Stimulated activated naive CD8-positive, alpha-beta T cell treated with anti-CD3 and anti-CD28 coated beads, Interleukin-15, amount 100 ng/mL, for 72 hours (primary cell): ENCODE results near the gene CCNY.

Experiments
- ATAC-seq: fragments of 150-1000 bp; cut with Tn5 transposase; 2 replicates; pipeline ENCODE4 v1.10.0; 2021; ENCODE audit warnings: mild to moderate bottlenecking, moderate library complexity
- DNase-seq, 2 donors: peaks; one replicate each; pipeline ENCODE4 v3.0.0; 2021 to 2022
- H3K27ac Mint-ChIP-seq, 2 donors: one replicate each; pipeline ENCODE4 v1.8.0; 2022; ENCODE audit warnings: mild to moderate bottlenecking in 2 of 2, mixed read lengths in 2 of 2, moderate library complexity in 2 of 2
- H3K27me3 Mint-ChIP-seq: one replicate; pipeline ENCODE4 v1.8.0; 2022; ENCODE audit warnings: mixed read lengths
- H3K4me1 Mint-ChIP-seq: one replicate; pipeline ENCODE4 v1.8.0; 2022; ENCODE audit warnings: mild to moderate bottlenecking, mixed read lengths
- H3K4me3 Mint-ChIP-seq, 2 donors: one replicate each; pipeline ENCODE4 v1.8.0; 2022; ENCODE audit warnings: mild to moderate bottlenecking in 2 of 2, mixed read lengths in 2 of 2, moderate library complexity in 1 of 2
- H3K9me3 Mint-ChIP-seq, 2 donors: one replicate each; pipeline ENCODE4 v1.8.0; 2022; ENCODE audit warnings: mixed read lengths in 2 of 2

The CCNY gene

DNA sequence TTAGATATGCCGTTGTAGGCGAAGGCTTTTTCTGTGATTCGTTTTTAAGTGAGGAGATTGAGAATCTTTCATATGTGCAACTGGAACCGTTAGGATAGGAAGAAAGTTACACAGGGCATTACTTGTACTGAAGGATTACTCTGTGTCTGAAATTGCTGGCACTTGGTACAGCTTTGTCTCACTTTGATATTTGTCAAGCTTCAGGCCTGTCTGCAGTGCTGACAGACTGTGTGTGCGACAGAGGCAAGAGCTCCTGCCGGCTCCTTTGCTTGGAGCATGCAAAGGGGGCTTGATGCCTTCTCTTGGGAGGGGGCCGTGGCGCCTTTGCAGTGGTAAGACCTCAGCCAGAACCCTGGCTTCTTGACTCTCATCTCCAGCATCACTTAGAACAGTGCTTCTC lies 45.8 kb downstream of the CCNY start:
- H3K27me3 Mint-ChIP-seq, result no peaks in the 10 kb centered on the region
- no peak overlapping the region for H3K4me3 Mint-ChIP-seq
- H3K27ac Mint-ChIP-seq, result no peak overlapping the region
- ATAC-seq (no peak), DNase-seq (no peak)
- peaks cover 65% of the 10 kb centered on the region for H3K4me1 Mint-ChIP-seq
- no peaks in the 10 kb centered on the region for H3K9me3 Mint-ChIP-seq

DNA sequence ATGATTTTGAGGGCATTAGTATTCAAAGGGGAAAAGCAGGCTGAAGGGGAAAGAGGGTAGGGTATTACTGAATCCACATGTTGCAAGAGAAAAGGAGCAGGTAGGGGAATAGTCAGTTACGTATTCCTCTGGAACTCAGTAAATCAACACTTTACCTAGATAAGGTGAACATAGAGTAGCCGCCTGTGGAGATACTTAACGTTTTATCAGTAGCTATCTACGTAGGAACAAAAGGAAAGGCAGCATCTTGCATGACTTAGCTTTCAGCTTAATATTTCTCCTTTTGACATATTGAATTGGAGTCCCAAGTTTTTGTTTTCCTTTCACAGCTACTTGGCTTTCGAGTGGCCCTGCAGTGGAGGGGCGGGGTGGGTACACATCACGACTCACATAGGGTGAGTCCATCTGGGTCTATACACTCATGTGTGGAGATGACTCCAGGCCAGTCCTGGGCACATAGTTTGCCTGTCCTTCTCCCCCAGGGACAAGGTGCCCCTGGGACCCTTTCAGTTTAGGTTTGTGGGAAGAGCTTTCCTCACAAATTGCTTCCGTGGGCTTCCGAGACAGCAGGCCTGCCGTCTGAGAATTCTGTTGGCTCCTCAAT lies 48.1 kb downstream of the CCNY start:
- H3K4me3 Mint-ChIP-seq, result no peak overlapping the region
- H3K9me3 Mint-ChIP-seq, result no peaks in the 10 kb centered on the region
- DNase-seq (no peak), ATAC-seq (no peak)
- H3K27ac Mint-ChIP-seq, result no peak overlapping the region
- H3K4me1 Mint-ChIP-seq, result peaks cover 58% of the 10 kb centered on the region
- H3K27me3 Mint-ChIP-seq, result no peaks in the 10 kb centered on the region

DNA sequence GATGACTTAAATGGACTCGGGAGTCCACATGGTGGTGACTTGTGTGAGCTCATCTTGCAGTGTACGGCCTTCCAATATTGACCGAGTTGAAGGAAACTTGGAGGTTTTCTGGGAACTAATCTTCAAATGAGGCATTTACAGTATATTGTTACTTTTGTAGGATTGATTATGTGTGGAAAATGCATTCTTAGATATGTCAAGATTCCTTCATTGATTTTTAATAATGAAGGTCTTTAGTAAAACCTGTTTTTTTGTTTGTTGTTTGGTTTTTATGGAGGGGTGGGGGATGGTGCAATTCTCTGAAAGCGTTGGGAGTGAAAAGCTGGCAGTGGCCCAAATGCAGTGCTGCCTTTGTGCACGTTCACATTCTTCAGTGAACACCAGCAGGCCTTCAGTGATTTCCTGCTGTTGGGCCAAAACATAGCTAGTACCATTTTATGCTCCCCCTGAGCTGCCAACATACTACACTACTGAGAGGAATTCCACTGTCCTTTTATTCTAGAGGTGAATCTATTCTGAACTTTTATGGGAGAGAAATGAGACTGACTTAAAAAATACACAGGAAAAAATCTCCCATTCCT lies 50.4 kb downstream of the CCNY start:
- H3K27ac Mint-ChIP-seq, result peak overlapping the region in 1 of 2 donors; percentile 54
- H3K27me3 Mint-ChIP-seq, result no peaks in the 10 kb centered on the region
- H3K4me1 Mint-ChIP-seq, result peaks cover 49% of the 10 kb centered on the region
- DNase-seq (no peak), ATAC-seq (no peak)
- no peak overlapping the region for H3K4me3 Mint-ChIP-seq
- peaks cover 15 to 17% of the 10 kb centered on the region in 2 donors for H3K9me3 Mint-ChIP-seq

DNA sequence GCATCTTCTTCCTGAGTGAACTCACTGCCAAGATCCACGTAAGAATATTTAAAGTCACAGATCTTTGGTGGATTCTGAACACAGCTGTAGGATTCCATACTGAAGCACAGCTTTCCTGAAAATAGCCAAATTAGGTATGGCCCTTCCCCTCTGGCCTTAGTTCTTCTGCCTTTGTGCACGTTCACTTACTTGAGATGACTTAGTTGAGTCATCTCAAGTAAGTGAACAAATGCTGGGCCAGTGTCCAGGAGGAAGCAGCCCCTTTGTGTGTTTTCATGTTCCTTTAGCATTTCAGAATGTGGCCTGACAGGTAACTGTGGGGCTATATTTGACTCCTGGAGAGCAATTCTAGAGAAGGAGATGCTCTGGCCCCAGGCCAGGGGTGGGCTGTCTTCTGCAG lies 51.5 kb downstream of the CCNY start:
- no peak overlapping the region for H3K4me3 Mint-ChIP-seq
- H3K27ac Mint-ChIP-seq, result no peak overlapping the region
- peaks cover 60% of the 10 kb centered on the region for H3K4me1 Mint-ChIP-seq
- H3K27me3 Mint-ChIP-seq, result no peaks in the 10 kb centered on the region
- peaks cover 17 to 19% of the 10 kb centered on the region in 2 donors for H3K9me3 Mint-ChIP-seq
- ATAC-seq (no peak), DNase-seq (no peak)

DNA sequence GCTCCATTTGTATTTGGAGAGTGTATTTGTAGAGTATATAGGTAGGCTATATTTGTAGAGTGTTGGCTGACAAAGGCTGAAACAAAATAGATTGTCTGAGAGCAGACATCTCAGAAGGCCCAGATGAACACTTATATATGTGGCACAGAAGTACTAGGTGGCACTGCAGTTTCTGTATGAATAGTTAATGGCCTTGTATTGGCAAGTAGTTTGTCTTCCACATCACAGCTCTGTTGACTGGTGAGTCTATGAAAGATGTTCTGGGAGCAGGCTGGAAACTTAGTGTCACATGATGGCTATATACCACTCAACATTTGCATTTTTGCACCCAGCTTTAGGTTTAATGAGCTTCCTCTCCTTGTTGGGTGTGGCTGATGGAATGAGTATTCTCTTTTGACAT lies 51.9 kb downstream of the CCNY start:
- ATAC-seq (peak; percentile 42), DNase-seq (no peak)
- peaks cover 17 to 19% of the 10 kb centered on the region in 2 donors for H3K9me3 Mint-ChIP-seq
- no peak overlapping the region for H3K27ac Mint-ChIP-seq
- no peak overlapping the region for H3K4me3 Mint-ChIP-seq
- peaks cover 64% of the 10 kb centered on the region for H3K4me1 Mint-ChIP-seq
- H3K27me3 Mint-ChIP-seq, result no peaks in the 10 kb centered on the region

DNA sequence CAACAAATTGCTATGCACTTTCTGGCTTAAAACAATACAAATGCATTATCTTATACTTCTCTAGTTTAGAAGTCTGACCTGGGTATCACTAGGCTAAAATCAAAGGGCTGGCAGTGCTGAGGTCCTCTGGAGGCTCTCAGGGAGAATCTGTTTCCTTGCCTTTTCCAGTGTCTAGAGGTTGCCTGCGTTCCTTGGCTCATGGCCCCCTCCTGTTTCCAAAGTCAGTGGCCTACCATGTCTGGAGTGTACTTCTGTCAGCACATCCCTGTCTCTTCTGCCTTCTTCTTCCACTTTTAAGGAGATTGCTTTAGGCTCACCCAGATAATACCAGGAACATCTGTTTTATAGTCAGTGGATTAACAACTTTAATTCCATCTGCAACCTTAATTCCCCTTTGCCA lies 52.4 kb downstream of the CCNY start:
- DNase-seq, result no peak
- Mint-ChIP-seq H3K27ac (no peak overlapping the region), H3K9me3 (peaks cover 17 to 19% of the 10 kb centered on the region in 2 donors), H3K4me3 (no peak overlapping the region), H3K27me3 (no peaks in the 10 kb centered on the region), H3K4me1 (peaks cover 68% of the 10 kb centered on the region)
- no peak for ATAC-seq

DNA sequence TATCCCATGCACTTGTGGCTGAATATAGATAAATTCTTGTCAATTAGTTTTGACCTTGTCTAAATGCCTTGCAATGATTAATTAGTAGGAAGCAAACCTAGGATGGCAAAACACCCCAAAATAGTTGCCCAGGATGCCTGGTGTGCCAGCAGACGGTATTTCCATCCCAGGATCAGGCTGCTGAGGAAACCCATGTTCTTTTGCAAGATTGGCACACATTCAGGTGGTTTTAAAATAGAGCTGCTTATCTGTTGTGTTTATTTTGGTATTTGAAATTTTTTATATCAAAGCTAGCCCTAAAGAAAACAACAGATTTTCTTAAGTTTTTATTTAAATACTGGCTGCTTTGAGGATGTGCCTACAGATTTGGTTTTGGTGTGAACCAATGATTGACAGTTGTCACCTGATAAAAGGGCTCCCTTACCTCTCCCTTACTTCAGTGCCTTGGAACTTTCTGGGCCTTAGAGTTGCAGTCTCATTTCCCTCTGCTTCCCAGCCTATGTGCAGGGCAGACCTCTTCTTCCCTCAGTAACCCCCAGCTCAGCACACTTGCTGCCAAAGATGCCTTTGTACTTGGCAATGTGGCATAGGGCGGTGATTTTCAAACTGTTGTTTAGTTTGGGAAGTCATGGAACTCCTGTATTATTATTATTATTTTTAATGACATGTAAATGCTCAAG lies 54.0 kb downstream of the CCNY start:
- Mint-ChIP-seq H3K4me1 (peaks cover 68% of the 10 kb centered on the region), H3K27ac (no peak overlapping the region), H3K9me3 (peaks cover 17 to 19% of the 10 kb centered on the region in 2 donors)

DNA sequence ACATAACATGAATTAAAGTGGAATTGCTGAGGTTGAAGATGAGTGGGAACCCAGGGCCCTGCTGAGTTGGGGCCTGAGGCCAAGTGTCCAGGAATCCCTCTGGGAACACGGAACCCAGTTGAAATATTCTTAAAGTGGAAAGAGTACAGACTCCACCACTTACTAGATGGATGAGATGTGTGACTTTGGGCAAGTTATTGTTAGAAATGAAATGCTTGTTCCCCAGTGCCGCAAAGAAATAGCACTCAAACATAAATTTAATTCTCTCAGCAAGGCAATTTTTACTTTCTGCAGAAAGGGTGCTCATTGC lies 54.5 kb downstream of the CCNY start:
- no peak overlapping the region for H3K27ac Mint-ChIP-seq
- H3K9me3 Mint-ChIP-seq, result peaks cover 17 to 19% of the 10 kb centered on the region in 2 donors
- ATAC-seq, result no peak
- no peaks in the 10 kb centered on the region for H3K27me3 Mint-ChIP-seq
- DNase-seq, result no peak
- no peak overlapping the region for H3K4me3 Mint-ChIP-seq
- H3K4me1 Mint-ChIP-seq, result peaks cover 69% of the 10 kb centered on the region

More for the DNA sequence above, 54.0 kb downstream of the CCNY start:
- ATAC-seq, result no peak
- Mint-ChIP-seq H3K27me3 (no peaks in the 10 kb centered on the region), H3K4me3 (no peak overlapping the region)
- no peak for DNase-seq

DNA sequence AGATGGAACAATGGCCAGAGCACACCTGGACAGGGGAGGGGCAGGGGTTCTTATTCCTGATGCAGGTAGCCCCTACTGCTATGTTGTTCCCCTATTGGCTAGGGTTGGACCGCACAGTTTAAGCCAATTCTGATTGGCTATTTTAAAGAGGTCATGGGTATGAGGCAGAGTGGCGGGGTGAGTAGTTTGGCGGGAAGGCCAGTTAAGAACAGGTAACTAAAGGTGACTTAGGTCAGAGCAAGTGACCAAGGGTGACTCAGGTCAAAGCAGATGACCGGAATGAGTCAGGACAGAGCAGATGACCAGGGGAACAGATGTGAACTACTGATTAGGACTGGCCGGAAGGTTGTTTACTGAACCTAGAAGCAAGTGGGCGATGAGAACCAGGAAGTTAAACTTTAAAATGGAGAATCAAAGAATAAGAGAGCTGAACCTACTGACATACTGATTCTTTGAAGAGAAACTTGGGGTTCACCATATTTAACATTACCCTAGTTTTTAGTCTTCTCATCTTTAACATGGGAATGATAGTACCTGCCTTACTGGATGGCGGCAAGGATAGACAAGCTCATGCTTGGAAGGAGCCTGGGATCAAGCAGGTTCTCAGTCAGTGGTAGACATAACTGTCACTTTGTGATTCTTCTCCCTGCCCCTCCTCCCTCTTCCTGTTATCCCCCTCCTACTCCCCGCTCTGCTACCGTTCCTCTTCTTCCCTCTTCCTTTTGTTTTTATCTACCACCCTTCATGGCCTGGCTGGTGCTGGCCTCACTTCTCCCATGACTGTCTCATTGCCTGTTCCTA lies 55.0 kb downstream of the CCNY start:
- DNase-seq (no peak), ATAC-seq (no peak)
- no peak overlapping the region for H3K27ac Mint-ChIP-seq
- H3K4me3 Mint-ChIP-seq, result no peak overlapping the region
- H3K4me1 Mint-ChIP-seq, result peaks cover 69% of the 10 kb centered on the region
- no peaks in the 10 kb centered on the region for H3K27me3 Mint-ChIP-seq
- peaks cover 17 to 19% of the 10 kb centered on the region in 2 donors for H3K9me3 Mint-ChIP-seq

DNA sequence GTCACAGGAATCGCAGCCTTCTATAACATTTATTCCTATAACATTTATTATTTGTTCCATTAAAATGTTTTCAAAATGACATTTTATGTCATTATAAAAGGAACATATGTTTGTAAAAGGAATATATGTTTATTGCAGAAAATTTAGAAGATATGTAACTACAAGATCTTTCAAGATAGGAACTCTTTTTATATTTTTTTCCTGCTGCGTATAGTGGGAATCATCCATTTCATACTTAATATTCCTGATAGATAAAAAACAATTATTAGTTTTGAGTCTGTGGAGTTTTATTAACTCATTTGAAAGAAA lies 55.6 kb downstream of the CCNY start:
- ATAC-seq (no peak), DNase-seq (no peak)
- peaks cover 17 to 19% of the 10 kb centered on the region in 2 donors for H3K9me3 Mint-ChIP-seq
- H3K4me1 Mint-ChIP-seq, result peaks cover 69% of the 10 kb centered on the region
- no peak overlapping the region for H3K4me3 Mint-ChIP-seq
- no peak overlapping the region for H3K27ac Mint-ChIP-seq
- H3K27me3 Mint-ChIP-seq, result no peaks in the 10 kb centered on the region

DNA sequence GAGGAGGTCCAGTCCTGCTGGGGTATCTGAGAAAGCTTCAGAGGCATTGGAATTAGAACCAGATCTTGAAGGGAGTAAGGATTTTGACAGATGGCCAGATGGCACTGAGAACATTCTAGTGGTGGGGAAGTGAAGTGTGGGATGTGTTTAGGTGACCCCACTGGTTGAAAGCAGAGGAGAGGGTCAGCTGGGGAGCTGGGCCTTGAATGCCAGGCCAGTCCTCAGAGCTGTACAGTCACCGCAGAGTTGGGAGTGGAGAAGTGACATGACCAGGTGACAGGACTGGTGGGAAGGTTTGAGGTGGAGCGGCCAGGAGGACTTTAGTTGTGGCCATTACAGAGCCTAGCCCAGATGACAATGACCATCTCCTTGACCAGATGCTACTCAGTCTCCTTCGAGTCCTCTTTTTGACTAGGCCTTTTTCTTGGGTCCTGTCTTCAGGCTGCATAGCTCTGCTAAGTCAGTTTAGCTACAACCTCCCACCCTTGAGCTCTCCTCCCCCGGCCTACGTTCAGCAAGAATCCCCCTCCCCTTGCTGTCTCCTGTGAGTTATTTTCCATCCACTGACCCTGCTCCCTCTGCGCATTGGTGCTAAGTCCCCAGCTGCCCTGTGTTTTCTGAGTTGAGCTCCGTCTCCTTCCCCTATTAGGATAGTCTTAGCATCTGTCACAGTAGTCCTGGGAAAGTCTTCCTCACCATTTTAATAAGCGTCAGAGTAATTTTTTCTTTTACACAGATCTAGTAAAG lies 56.3 kb downstream of the CCNY start:
- H3K4me1 Mint-ChIP-seq, result peaks cover 67% of the 10 kb centered on the region
- peaks cover 17 to 19% of the 10 kb centered on the region in 2 donors for H3K9me3 Mint-ChIP-seq
- ATAC-seq (no peak), DNase-seq (no peak)
- H3K4me3 Mint-ChIP-seq, result peak overlapping the region in 1 of 2 donors; percentile 1
- H3K27me3 Mint-ChIP-seq, result no peaks in the 10 kb centered on the region
- H3K27ac Mint-ChIP-seq, result peak overlapping the region in 1 of 2 donors; percentile 17

DNA sequence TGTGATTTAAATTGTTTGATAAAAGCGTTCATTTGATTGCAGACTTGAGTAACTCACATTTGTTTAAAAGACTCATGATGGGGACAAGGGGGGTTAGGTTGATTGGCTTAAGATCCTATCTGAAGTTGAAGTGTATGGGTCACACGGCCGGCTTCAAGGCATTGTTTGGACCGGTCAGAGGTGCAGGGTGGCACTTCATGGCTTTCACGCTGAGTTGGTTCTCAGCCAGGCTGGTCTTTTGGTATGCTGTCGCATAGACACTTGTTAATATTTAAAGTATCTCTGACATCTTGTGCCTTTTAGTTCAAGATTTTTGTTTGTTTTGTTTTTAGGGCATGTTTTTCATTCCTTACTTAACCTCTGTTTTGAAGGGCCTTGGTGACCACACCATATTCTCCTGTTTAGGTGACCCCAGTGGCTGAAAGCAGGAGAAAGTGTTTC lies 58.1 kb downstream of the CCNY start:
- Mint-ChIP-seq H3K4me1 (peaks cover 75% of the 10 kb centered on the region), H3K4me3 (no peak overlapping the region)

DNA sequence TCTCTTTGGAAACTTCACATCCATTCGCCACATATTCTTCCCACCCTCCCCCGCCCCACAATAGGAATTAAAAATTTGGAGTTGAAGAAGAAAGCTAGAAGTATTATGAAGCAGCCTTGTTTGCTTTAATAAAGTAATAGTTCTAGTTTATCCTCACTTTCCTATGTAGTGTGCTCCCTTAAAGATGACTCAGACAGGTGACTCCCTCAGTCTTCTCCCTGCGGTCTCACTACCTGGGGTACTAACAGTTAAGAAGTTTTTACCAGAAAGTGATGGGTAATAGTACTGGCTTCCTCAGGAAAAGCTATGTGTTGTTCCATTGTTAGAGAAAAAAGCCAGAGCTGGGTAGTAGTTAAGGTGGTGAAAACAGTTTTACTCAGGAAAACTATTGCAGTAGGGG lies 58.6 kb downstream of the CCNY start:
- Mint-ChIP-seq H3K9me3 (peaks cover 13 to 19% of the 10 kb centered on the region in 2 donors), H3K4me1 (peaks cover 80% of the 10 kb centered on the region), H3K4me3 (no peak overlapping the region), H3K27ac (peak overlapping the region in 1 of 2 donors; percentile 21), H3K27me3 (no peaks in the 10 kb centered on the region)
- ATAC-seq, result no peak
- no peak for DNase-seq

More for the DNA sequence above, 58.1 kb downstream of the CCNY start:
- no peak for DNase-seq
- Mint-ChIP-seq H3K9me3 (peaks cover 17 to 19% of the 10 kb centered on the region in 2 donors), H3K27me3 (no peaks in the 10 kb centered on the region), H3K27ac (no peak overlapping the region)
- no peak for ATAC-seq

DNA sequence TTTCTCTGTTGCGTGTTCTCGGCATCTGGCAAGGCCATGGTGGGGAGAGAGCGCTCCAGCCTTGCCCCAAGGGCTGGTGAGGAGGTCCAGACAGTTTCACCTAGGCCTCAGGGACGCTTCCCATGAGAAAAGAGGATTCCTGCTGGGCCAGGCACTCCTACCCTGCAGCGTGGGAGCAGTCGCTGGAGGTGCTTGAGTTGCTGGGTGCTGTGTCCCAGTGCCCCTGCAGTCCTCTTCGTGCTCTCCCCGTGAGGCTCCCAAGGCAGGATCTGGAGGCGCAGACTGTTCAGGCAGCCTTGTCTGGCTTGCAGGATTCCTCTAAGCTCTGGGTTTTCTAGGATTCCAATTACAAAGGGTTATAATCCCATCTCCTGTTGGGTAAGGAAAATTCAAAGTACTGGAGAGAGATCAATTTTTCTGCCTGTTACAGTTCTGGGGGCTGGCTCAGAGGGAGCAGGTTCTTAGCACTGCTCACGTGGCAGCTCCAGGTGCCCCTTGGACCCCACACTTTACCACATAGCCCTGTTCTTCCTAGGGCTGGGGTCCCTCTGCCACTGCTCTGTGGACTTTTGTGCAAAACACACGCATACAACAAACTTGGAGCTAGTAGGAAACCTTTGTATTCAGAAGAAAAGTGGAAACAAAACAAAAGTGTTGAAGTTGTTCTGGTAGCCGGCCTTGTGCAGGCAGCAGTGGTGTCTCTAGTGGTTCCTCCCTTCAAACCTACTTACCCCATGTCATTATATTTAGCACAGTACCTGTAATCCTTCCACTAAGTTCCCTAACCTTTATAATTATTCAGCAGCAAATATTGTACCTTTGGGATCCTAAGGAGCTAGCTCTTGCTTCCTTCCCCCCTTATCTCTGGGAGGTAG lies 60.5 kb downstream of the CCNY start:
- H3K4me1 Mint-ChIP-seq, result peaks cover 70% of the 10 kb centered on the region
- H3K4me3 Mint-ChIP-seq, result no peak overlapping the region
- ATAC-seq (no peak), DNase-seq (no peak)
- no peaks in the 10 kb centered on the region for H3K27me3 Mint-ChIP-seq
- peak overlapping the region in 1 of 2 donors; percentile 51 for H3K27ac Mint-ChIP-seq
- peaks cover 0 to 3% of the 10 kb centered on the region in 2 donors for H3K9me3 Mint-ChIP-seq
